22Rv1 (cell line): Measurements from ENCODE around the gene SYCP1.

Source experiments
- ZFX ChIP-seq: fragments of 450-650 bp; IDR thresholded peaks from 2 replicates; pipeline ENCODE4 v1.6.1; 2017; ENCODE audit warnings: antibody characterized with exemption, borderline replicate concordance
- TF ChIP-seq, protein P1 (sequence below): fragments of 450-650 bp; IDR thresholded peaks from 2 replicates; pipeline ENCODE4 v1.5.1; 2017; ENCODE audit warnings: mild to moderate bottlenecking

DNA sequence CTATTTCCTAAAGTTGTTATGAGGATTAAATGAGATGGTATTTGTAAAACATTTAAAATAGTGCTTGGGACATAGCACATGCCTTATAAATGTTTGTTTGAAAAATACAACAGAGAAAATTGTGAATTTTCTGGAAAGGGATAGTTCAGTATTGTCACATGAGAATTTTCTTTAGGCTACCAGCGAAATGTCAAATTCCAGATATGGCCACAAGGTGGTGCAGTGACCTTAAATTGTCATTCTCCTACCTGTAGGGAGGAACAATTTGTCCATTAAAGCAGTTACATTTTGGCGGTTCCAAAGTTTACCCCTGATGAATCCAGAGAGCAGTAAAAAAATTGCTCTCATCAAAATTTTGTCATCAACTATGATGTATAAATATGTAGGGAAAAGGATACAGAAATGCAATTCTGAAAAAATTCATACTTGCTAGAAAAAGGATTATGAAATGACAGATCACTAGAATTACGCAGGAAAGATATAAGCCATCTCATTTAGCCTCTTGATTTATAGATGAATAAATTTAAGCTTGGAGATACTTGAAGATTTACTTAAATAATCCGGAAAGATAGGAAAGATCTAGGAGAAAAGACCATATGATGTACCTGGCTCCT lies 124.7 kb downstream of the SYCP1 start:
- TF ChIP-seq, protein P1, sequence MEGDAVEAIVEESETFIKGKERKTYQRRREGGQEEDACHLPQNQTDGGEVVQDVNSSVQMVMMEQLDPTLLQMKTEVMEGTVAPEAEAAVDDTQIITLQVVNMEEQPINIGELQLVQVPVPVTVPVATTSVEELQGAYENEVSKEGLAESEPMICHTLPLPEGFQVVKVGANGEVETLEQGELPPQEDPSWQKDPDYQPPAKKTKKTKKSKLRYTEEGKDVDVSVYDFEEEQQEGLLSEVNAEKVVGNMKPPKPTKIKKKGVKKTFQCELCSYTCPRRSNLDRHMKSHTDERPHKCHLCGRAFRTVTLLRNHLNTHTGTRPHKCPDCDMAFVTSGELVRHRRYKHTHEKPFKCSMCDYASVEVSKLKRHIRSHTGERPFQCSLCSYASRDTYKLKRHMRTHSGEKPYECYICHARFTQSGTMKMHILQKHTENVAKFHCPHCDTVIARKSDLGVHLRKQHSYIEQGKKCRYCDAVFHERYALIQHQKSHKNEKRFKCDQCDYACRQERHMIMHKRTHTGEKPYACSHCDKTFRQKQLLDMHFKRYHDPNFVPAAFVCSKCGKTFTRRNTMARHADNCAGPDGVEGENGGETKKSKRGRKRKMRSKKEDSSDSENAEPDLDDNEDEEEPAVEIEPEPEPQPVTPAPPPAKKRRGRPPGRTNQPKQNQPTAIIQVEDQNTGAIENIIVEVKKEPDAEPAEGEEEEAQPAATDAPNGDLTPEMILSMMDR: peak; percentile 80
- no peak for TF ChIP-seq ZFX
